OCI-LY7 (cell line): ENCODE data around the gene STON1.
A peak's percentile ranks its signal among the peaks of the same experiment; 100 is the strongest.

ENCODE experiments used
- EZH2phosphoT487 ChIP-seq: fragments of 200-600 bp; sonication (generic); IDR thresholded peaks from 2 replicates; pipeline ENCODE4 v1.6.1; 2018; ENCODE audit warnings: low read depth, borderline replicate concordance, mild to moderate bottlenecking, mixed run types, antibody characterized with exemption, low read length, moderate library complexity, mixed read lengths
- TF ChIP-seq, protein P1 (sequence below): fragments of 200-600 bp; sonication (generic); conservative IDR thresholded peaks from 2 replicates; pipeline ENCODE4 v1.5.1; 2014; ENCODE audit warnings: mild to moderate bottlenecking, antibody characterized with exemption, low read length, moderate library complexity, mixed read lengths

DNA sequence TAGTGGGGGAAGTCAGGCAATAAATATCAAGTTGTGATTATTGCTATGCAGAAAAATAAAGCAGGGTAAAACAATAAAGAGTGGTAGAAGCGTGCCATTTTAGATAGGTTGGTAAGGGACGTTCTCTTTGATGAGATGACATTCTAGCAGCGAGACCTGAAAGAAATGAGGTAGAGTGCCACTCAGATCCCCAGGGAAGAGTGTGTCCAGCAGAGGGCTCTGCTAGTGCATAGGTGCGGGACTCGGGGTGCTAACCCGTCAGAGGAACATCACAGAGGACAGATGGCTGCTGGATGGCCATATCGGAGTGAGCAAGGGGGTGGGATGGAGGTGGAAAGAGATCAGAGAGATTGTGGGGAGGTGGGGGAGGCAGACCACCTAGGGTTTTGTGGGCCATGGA is 71.4 kb downstream of the STON1 start:
- TF ChIP-seq, protein P1, sequence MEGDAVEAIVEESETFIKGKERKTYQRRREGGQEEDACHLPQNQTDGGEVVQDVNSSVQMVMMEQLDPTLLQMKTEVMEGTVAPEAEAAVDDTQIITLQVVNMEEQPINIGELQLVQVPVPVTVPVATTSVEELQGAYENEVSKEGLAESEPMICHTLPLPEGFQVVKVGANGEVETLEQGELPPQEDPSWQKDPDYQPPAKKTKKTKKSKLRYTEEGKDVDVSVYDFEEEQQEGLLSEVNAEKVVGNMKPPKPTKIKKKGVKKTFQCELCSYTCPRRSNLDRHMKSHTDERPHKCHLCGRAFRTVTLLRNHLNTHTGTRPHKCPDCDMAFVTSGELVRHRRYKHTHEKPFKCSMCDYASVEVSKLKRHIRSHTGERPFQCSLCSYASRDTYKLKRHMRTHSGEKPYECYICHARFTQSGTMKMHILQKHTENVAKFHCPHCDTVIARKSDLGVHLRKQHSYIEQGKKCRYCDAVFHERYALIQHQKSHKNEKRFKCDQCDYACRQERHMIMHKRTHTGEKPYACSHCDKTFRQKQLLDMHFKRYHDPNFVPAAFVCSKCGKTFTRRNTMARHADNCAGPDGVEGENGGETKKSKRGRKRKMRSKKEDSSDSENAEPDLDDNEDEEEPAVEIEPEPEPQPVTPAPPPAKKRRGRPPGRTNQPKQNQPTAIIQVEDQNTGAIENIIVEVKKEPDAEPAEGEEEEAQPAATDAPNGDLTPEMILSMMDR: peak; percentile 71
- no peak for TF ChIP-seq EZH2phosphoT487
